HT-29 (cell line): Measurements from ENCODE around the gene GPR173. TPM values are rescaled to one million over a fixed set of nuclear protein-coding genes. Genes with fewer than 3 reads are reported as not detected.

Experiments used
- DNase-seq: peaks from one replicate; pipeline ENCODE4 v3.0.0-alpha.2; 2015; ENCODE audit warnings: low spot score
- total RNA-seq: library from RNA; depleted of rRNA; stranded (reverse); fragments of >200 nt; shearing (Covaris generic); gene quantifications from 2 replicates; pipeline ENCODE4 v1.2.3, GENCODE V29; 2014; rRNA removed

Gene GPR173, protein sequence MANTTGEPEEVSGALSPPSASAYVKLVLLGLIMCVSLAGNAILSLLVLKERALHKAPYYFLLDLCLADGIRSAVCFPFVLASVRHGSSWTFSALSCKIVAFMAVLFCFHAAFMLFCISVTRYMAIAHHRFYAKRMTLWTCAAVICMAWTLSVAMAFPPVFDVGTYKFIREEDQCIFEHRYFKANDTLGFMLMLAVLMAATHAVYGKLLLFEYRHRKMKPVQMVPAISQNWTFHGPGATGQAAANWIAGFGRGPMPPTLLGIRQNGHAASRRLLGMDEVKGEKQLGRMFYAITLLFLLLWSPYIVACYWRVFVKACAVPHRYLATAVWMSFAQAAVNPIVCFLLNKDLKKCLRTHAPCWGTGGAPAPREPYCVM
- total RNA-seq, result not detected in 2 replicates

DNA sequence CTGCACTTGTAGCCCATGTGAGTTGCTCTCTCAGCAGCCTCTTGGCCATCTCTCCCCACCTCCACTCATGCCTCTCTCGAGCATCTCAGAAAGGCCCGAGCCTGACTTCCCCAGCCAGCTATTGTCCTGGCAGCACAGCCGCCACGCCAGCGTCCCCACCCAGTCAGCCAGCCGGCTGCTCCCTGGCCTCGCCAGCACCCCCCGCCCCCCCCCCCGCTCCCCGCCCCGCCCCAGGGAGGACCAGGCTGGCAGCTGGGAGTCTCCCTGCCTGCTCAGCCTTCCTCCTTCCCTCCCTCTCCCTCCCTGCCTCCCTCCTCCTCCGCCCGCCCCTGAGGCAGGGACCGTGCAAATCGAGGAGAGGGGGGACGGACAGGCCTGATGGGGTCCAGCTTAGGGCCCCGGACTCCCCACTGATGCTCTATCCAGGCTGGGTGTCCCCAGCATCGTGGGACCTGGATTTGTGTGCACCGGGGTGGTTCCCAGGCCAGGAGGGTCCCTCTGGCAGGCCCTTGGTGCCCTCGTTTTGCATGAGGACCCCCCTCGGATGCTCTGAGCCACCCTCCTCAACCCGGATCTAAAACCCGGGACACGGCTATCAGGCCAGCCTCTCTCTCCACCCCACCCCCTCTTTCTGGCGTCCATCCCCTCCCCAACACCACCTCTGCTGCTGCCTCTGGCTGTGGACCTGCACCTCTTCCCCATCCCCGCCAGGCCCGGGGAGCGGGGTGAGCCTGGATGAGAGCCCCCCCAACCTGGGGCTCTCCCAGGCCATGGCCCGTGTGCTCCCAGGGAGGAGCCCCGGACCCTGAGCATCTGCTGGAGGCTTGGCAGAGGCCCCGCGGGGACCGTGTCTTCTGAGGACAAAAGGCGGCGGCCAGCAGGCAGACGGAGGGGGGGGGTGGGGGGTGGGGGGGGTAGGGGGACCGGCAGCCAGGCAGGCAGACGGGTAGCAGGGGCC is at the start of gene GPR173:
Gene GPR173, plus strand, starts transcription at position 621 of the 958 bp plus-strand sequence. CDS start 27,833 bp downstream, outside the sequence.
- no peak for DNase-seq

DNA sequence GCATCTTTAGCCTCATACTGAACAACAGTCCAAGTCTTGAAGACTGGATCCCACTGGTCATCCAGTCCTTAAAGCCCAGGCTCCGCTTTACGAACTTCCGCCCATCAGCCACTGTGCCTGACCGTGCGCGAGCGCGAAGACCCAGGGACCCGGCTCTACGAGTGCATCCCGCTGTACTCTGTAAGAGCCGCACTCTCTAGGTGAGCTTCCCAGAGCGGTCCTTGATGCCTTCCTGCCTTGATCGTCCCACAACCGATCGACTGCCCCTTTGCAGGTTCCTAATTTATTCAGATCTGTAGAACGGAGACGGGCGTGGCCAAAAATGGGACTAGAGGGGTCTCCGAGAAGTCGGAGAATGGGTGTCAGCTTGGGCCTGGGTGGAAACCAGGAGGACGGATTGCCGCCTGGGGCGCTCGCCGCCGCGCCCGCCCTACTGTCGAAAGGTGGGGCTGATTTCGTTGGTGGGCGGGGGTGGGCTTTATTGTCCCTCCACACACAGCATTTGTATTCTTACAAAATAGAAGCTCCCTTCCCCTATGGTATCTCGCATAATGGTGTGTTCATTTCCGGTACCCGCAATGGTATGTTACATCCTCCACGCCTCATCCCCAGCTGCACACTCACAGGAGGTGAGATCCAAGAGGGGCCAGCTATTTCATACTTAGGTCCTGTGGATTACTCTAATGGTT is 48.0 kb upstream of the GPR173 start:
- DNase-seq, result no peak

DNA sequence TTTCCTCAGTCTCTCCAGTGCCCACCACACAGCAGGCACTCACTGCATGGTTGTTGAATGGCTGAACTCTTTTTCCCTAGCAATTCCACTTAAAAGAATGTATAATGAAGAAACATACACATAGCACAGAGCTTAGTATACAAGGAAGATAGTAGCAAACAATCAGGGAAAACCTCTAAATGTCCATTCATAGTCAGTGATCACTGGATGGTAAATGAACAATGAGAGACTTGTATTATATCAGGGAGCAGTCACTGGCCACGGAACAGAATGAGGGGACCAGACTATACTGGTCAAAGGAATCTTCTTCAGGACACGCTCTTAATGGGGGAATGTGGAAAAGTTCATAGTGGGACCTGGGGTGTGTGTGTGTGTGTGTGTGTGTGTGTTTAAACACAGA is 46.6 kb upstream of the GPR173 start:
- DNase-seq, result no peak

DNA sequence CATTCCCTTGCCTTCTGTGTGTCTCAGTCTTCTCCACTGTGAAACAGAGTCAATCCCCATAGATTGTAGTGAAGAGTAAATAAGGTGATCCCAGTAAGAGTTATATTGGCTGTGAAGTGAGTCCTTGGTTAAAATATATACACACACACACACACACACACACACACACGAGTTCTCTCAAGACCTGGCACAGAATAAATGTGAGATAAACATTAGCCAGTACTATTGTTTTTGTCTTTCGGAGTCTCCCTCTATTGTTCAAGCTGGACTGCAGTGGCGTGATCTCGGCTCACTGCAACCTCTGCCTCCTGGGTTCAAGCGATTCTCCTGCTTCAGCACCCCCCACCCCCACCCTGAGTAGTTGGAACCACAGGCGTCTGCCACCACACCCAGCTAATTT is 45.5 kb upstream of the GPR173 start:
- no peak for DNase-seq

DNA sequence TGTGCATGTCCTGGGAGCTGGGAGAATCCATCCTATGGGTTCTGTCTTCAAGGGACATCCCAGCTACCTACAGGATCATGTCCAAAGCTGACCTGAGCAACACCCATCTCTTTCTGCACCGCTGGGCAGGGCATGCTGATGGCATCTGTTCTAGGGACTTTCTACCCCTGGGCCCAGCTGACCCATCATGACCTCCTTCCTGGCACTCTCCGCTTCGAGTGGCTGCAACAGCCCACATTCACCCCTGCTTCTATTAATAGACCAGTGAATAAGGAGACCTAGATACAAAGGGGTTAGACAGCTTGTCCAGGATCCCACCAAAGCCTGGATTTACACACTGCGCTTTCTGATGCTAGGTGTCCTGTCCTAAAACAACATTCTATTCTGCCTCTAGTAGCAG is 44.6 kb upstream of the GPR173 start:
- no peak for DNase-seq

DNA sequence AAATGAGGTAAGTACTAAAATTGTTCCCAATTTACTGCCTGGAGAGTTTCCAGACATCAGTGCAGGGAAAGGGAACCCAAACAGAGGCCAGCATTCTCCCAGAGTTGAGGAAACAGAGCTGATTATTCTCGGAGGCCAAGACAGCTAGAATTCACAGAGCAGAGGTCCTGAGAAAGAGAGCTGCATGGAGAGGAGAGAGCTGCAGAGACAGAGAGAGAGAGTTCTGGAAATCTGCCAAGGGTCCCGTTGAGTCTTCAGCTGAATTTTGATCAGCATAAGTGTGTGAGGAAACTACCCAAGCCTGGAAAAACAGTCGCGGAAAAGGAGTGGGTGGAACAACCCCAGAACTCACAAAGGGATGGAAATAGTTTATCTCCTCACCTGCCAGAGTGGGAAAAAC is 43.8 kb upstream of the GPR173 start:
- DNase-seq, result no peak

DNA sequence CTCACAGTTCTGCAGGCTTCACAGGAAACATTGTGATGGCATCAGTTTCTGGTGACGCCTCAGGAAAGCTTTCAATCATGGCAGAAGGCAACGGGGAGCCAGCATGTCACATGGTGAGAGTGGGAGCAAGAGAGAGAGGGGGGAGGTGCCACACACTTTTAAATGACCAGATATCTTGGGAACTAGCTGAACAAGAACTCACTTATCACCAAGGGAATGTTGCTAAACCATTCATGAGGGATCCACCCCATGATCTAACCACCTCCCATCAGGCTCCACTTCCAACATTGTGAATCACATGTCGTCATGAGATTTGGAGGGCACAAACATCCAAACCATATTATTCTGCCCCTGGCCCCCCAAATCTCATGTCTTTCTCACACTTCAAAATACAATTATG is 43.3 kb upstream of the GPR173 start:
- DNase-seq, result no peak

DNA sequence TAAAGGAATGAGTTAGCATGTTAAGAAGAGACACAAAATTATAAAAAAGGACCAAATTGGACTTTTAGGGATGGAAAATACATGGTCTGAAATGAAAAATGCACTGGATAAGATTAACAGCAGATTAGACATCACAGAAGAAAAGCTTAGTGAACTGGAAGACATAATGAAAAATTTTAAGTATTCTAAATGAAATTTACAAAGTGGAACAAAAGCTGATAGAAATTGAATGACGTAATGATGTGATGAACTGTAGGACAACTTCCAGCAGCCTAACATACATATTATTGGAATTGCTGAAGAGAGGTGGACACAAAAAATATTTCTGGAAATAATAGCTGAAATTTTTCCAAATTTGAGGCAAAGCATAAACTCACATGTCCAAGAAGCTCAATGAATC is 39.6 kb upstream of the GPR173 start:
- DNase-seq, result no peak

DNA sequence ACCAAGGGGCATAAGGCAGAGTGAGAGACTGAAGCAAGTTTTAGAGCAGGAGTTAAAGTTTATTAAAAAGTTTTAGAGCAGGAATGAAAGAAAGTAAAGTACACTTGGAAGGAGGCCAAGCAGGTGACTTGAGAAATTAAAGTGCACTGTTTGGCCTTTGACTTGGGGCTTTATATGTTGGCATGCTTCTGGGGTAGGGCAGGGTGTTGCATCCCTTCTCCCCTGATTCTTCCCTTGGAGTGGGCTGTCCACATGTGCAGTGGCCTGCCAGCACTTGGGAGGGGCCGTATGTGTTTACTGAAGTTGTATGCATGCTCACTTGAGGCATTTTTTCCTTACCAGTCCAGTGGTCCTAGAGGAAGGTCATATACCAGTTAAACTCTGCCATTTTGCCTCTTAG is 35.3 kb upstream of the GPR173 start:
- no peak for DNase-seq

DNA sequence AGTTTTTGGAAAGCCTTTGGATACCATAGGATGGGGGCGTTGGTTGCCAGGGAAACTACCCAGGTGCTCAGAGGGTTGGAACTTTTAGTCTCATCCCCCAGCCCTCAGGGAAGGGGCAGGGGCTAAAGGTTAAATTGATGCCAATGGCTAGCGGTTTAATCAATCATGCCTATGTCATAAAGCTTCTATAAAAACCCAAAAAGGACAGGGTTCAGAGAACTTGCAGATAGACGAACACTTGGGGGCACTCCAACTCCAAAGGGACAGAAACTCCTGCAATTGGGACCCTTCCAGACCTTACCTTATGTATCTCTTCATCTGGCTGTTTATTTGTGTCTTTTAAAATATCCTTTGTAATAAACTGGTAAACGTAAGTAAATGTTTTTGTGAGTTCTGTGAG is 30.0 kb upstream of the GPR173 start:
- DNase-seq, result no peak

DNA sequence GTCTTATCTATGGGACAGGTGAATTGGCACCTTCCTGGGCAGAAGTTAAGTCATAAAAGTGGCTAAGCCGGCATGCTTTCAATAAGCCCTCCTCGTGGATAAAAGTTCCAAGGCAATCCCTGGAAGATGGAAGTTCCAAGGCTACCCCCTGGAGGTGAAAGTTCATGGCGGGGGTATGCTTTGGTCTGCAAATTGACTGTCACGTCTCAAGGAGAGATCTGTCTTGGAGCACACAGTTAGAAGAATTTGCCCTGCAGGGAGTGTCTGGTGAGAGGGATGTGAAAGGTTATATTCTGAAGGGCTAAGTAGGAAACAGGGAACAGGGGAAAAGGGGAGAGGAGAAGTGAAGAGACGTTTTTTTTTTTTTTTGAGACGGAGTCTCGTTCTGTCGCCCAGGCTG is 26.2 kb upstream of the GPR173 start:
- DNase-seq, result no peak

DNA sequence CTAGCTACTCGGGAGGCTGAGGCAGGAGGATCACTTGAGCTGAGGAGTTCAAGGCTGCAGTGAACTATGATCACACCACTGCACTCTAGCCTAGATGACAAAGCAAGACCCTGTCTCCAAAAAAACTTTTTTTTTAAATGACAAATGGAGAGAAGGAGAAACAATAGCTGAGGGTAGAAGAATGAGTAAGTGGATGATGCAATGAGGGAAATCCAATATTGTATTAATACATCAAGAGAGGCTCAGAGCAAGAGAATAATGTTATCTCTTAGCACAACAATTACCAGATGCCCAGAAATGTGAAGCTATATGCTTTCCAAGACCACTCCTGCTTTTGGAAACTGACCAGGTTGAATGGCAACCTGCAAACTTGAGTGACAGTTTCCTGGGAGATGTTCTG is 19.9 kb upstream of the GPR173 start:
- DNase-seq, result no peak

DNA sequence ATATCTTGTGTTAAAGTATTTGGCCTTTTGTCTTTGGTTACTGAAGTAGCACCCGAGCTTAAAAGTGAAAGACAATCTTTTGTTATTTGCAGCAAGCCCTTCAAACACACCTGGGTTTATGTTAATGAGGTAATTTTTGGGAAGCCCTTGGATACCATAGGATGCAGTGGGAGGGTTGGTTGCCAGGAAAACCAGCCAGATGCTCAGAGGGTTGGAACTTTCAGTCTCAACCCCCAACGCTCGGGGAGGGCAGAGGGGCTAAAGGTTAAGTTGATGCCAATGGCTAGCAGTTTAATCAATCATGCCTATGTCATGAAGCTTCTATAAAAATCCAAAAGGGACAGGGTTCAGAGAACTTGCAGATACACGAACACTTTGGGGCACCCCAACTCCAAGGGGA is 17.2 kb upstream of the GPR173 start:
- no peak for DNase-seq

DNA sequence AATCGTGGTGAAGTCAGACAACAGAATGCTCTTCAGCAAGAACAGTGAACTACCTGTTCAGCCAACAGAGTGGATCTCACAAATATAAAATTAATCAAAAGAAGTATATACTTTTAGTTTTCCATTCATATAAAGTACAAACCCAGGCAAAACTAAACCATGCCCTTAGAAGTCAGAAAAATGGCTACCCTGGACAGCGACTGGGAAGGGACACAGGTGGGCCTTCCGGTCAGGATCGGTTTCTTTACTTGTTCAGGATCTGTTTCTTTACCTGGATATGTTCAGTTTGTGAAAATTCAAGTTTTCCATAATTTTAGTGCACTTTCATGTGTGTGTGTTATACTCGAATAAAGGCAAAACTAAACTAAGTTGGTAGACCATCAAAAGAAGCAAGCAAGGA is 12.4 kb upstream of the GPR173 start:
- DNase-seq, result no peak

DNA sequence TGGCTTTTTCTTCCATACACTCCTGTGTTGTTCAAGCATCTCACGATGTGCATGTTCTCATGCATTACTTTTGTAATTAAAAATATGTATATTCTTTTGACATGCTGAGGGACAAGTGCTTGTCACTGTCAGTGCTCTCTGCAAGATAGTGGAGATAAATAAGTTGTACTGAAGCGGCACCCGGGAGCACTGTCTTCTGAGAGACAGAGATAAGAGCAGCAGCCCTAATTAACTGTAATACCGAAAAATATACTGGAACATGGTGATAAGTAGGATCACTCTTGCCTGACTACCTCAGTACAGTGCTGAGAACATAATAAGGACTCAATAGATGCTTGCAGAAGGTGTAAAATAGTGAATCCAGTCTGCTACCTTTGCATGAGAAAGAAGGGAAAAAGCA is 9.4 kb upstream of the GPR173 start:
- DNase-seq, result no peak

DNA sequence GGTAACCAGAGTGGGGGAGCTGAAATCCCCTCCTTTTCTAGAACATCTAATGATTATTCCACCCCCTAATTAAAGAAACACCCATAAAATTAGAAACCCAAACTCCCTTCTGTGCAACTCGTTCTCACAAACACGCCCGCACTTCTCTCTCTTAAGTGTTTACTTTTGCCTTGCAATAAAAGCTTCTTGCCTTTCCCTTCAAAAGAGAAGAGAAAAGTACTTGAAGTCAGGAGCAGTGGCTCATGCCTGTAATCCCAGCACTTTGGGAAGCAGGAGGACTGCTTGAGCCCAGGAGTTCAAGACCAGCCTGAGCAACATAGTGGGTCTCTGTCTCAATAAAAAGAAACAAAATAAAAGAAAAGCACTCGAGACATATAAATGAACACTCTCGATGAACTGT is 3.6 kb upstream of the GPR173 start:
- no peak for DNase-seq

DNA sequence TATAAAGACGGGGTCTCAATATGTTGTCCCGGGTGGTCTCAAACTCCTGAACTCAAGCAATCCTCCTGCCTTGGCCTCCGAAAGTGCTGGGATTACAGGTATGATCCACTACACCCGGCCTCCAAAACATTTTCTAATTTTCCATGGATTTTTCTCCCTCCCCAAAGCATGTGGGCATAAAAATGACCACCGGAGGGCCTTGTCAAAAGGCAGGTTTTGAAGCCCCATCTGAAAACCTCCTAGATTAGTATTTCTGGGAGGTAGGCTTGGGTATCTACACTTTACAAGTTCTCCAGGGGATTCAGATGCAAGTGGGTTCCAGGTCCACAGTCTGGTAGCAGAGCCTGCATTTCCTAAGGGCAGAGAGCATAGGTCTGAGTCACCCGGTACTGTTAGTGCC is 1.4 kb upstream of the GPR173 start:
- DNase-seq, result no peak

DNA sequence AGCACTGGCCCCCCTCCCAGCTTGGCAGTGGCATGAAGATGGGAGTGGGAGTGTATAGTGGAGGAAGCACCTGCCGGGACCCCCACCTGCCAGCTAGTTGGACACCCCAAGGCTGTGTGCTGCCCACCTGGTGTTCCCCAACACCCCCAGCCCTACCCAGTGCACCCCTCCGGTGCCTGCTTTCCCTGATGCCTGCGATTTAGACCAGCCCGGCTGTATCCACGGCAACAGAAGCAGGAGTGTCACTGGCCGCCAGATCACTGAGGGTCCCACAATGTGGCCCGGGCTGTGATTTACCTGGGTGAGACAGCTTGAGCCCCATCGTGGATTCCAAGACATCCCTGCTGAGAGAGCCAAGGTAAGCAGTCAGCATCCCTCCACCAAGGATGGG is 533 bp downstream of the GPR173 start:
- DNase-seq, result no peak

DNA sequence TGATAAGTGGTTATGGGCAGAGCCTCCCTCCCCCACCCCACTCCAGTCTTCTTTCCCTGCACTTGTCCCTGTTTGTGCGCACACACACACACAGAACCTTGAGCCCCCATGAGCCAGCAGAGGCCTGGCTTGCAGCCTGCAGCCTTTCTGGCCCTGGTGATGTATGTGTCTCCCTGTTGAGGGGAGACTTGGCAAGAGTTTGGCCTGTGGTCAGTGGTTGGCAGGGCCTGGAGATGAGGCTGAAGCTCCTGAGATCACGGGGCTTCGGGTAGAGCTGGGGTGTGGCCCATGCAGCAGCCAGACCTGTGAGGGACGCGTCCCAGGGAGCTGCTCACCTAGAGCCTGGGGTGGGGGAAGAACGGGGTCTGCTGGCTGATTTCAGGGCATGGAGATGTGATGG is 2.3 kb downstream of the GPR173 start:
- DNase-seq, result no peak

DNA sequence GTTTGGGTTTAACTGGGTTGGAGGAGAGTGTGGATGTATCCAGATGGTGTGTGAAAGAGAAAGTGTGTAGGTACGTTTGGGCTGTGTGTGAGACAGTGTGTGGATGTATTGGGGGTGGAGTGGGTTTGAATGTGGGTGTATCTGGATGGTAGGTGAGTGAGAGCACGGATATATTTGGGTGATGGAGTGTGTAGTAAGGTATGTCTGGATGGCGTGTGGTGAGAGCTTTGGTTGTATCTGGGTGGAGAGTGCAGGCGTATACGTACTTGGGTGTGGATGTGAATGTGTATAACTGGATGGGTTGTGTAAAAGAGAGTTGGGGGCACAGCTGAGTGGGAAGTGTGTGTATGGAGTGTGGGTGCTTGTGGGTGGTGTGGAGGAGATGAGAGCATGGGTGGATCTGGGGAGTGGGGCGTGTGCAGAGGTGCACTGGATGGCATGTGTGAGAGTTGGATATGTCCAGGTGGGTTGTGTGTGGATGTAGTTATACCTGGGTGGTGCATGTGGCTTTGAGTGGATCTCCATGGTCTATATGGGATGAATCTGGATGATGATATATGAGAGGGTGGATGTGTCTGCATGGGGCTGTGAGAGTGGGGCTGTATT is 6.8 kb downstream of the GPR173 start:
- no peak for DNase-seq

DNA sequence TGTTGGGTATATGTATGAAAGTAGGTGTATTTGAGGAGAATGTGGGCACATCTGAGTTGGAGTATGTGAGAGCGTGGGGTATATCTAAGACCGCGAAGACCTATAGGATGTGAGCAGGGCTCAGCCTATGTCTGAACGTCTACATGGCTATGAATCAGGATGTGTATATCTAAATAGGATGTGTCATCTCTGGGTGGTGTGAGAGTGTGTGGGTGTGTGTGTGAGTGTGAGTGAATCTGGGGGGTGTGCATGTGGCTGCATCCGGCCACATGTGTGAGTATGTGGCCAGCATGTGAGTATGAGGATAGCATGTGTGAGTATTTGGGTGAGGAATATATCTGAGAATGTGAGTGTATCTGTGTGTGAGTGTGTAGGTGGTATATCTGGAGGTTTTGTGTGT is 7.7 kb downstream of the GPR173 start:
- DNase-seq, result no peak

DNA sequence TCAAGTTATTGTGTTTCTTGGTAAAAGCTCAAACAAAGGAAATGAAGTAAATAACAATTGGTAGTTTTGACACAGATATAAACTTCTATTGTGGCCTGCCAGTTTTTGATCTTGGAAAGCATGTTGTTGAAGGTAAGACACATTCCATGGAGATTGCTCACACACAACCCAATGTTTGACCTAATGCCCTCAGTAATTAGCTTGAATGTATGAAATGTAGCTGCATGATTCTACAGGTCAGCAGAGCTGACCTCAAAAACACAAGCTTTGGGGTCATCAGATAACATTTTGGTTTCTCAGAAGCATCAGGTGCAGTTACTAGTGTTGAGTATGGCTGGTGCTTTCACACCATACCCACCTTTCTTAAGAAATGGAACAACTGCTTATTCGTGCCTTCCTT is 16.5 kb downstream of the GPR173 start:
- DNase-seq, result no peak
